Measurements from ENCODE around the gene KCNA2.

Gene KCNA2

GRCh38 chr1:110570307-110570706 is 35.9 kb downstream of the KCNA2 start:
- TF ChIP-seq CTCF (IDR thresholded peaks at IDR 0.05; ENCODE audit: low read depth, low read length) = no peak
- no peak overlapping the region for H3K4me3 ChIP-seq (ENCODE audit: low read depth, low read length)

- H3K4me3 ChIP-seq (ENCODE audit: low read depth, low read length) = no peak overlapping the region
- TF ChIP-seq CTCF (IDR thresholded peaks at IDR 0.05; ENCODE audit: low read depth, low read length) = no peak
Measured at GRCh38 chr1:110566836-110567235, 39.3 kb downstream of the KCNA2 start.

- H3K4me3 ChIP-seq (ENCODE audit: low read depth, low read length) = no peak overlapping the region
- no peak for TF ChIP-seq CTCF (IDR thresholded peaks at IDR 0.05; ENCODE audit: low read depth, low read length)
Measured at GRCh38 chr1:110565565-110565964, 40.6 kb downstream of the KCNA2 start.

GRCh38 chr1:110563089-110563488 is 43.1 kb downstream of the KCNA2 start:
- no peak overlapping the region for H3K4me3 ChIP-seq (ENCODE audit: low read depth, low read length)
- TF ChIP-seq CTCF (IDR thresholded peaks at IDR 0.05; ENCODE audit: low read depth, low read length) = no peak

- no peak for TF ChIP-seq CTCF (IDR thresholded peaks at IDR 0.05; ENCODE audit: low read depth, low read length)
- H3K4me3 ChIP-seq (ENCODE audit: low read depth, low read length) = no peak overlapping the region
Measured at GRCh38 chr1:110561596-110561995, 44.6 kb downstream of the KCNA2 start.

- H3K4me3 ChIP-seq (ENCODE audit: low read depth, low read length) = no peak overlapping the region
- no peak for TF ChIP-seq CTCF (IDR thresholded peaks at IDR 0.05; ENCODE audit: low read depth, low read length)
Measured at GRCh38 chr1:110559157-110559556, 47.0 kb downstream of the KCNA2 start.

- no peak for TF ChIP-seq CTCF (IDR thresholded peaks at IDR 0.05; ENCODE audit: low read depth, low read length)
- no peak overlapping the region for H3K4me3 ChIP-seq (ENCODE audit: low read depth, low read length)
Measured at GRCh38 chr1:110557481-110557880, 48.7 kb downstream of the KCNA2 start.
